A549 (cell line): Measurements from ENCODE around the gene KCNQ1. TPM values are rescaled to one million over a fixed set of nuclear protein-coding genes. Genes with fewer than 3 reads are reported as not detected.

Experiments
- ATAC-seq, 2 experiments: fragments of 200-7000 bp in 1 of 2; fragments of >200 bp in 1 of 2; cut with Nextera tagmentation in 1 of 2; cut with Tn5 transposase in 1 of 2; 3 replicates each; pipeline versions ENCODE4 v1.8.0 to v1.9.1; 2018 to 2020; ENCODE audit warnings: mild to moderate bottlenecking in 1 of 2, moderate library complexity in 1 of 2
- CTCF ChIA-PET: fragments of 300-600 bp; sonication (Branson Sonifier 250); formaldehyde crosslinking; extraction: SDS; loops from one replicate; lab custom pipeline; 2021; ENCODE audit warnings: antibody characterized with exemption, inconsistent platforms; lab: Yijun Ruan, JAX
- POLR2A ChIA-PET: fragments of 350-600 bp; formaldehyde crosslinking; extraction: SDS; loops from one replicate; lab custom pipeline; 2021; ENCODE audit warnings: antibody characterized with exemption, inconsistent platforms; lab: Yijun Ruan, JAX
- DNase-seq, 2 experiments: peaks; one replicate each; pipeline versions ENCODE4 v3.0.0 to v3.0.0-alpha.2; 2011 to 2016; ENCODE audit warnings: low read depth in 1 of 2, low spot score in 1 of 2
- FAIRE-seq: peaks from 2 replicates; lab custom pipeline; 2011; peaks lifted over from hg19 to GRCh38; lab: Jason Lieb, UNC
- H3K27ac ChIP-seq, 2 experiments: fragments of >200 bp; sonication (Bioruptor Twin); formaldehyde crosslinking; 3 replicates each; pipeline ENCODE4 v1.5.1; 2016 to 2017
- H3K4me1 ChIP-seq: fragments of >200 bp; sonication (Bioruptor Twin); formaldehyde crosslinking; 3 replicates; pipeline ENCODE4 v1.6.1; 2016
- H3K4me2 ChIP-seq: fragments of >200 bp; sonication (Bioruptor Twin); formaldehyde crosslinking; 3 replicates; pipeline ENCODE4 v1.6.1; 2016
- H3K4me3 ChIP-seq: fragments of >200 bp; sonication (Bioruptor Twin); formaldehyde crosslinking; 3 replicates; pipeline ENCODE4 v1.5.1; 2016
- H3K9me3 ChIP-seq: fragments of >200 bp; sonication (Bioruptor Twin); formaldehyde crosslinking; 3 replicates; pipeline ENCODE4 v1.6.1; 2016
- CBX8 ChIP-seq: fragments of 200-600 bp; sonication (generic); IDR thresholded peaks from 2 replicates; pipeline ENCODE4 v1.6.1; 2016
- CTCF ChIP-seq: fragments of >200 bp; sonication (Bioruptor Twin); formaldehyde crosslinking; IDR thresholded peaks from 3 replicates; pipeline ENCODE4 v1.5.1; 2016
- EHF ChIP-seq: fragments of 250-450 bp; sonication (Bioruptor Pico); IDR thresholded peaks from 2 replicates; pipeline ENCODE4 v1.5.0; 2020; ENCODE audit warnings: mild to moderate bottlenecking
- EHMT2 ChIP-seq: fragments of 200-600 bp; sonication (generic); IDR thresholded peaks from 2 replicates; pipeline ENCODE4 v1.6.1; 2016; ENCODE audit warnings: antibody characterized with exemption, low read depth, mild to moderate bottlenecking, moderate library complexity
- FOSB ChIP-seq: fragments of 250-450 bp; sonication (Bioruptor Pico); IDR thresholded peaks from 2 replicates; pipeline ENCODE4 v1.5.0; 2020; ENCODE audit warnings: mild to moderate bottlenecking, moderate library complexity
- FOXS1 ChIP-seq: fragments of 250-450 bp; sonication (Bioruptor Pico); IDR thresholded peaks from 2 replicates; pipeline ENCODE4 v1.5.0; 2020; ENCODE audit warnings: mild to moderate bottlenecking, moderate library complexity
- HEYL ChIP-seq: fragments of 250-450 bp; sonication (Bioruptor Pico); IDR thresholded peaks from 2 replicates; pipeline ENCODE4 v1.8.0; 2021; ENCODE audit warnings: mild to moderate bottlenecking, moderate library complexity
- HOXB5 ChIP-seq: fragments of 250-450 bp; sonication (Bioruptor Pico); IDR thresholded peaks from 2 replicates; pipeline ENCODE4 v1.5.0; 2020; ENCODE audit warnings: mild to moderate bottlenecking, moderate library complexity
- JUNB ChIP-seq: fragments of >200 bp; sonication (Bioruptor Twin); formaldehyde crosslinking; IDR thresholded peaks from 2 replicates; pipeline ENCODE4 v1.6.1; 2016
- KDM1A ChIP-seq: fragments of 200-600 bp; sonication (generic); IDR thresholded peaks from 2 replicates; pipeline ENCODE4 v1.6.1; 2016; ENCODE audit warnings: low read depth, mild to moderate bottlenecking
- KDM5A ChIP-seq: fragments of 200-600 bp; sonication (generic); IDR thresholded peaks from 2 replicates; pipeline ENCODE4 v1.6.1; 2016; ENCODE audit warnings: antibody characterized with exemption, mild to moderate bottlenecking
- MAZ ChIP-seq: fragments of 150-350 bp; IDR thresholded peaks from 2 replicates; pipeline ENCODE4 v1.6.1; 2014; ENCODE audit warnings: antibody characterized with exemption, low read depth, low read length, borderline replicate concordance
- MYC ChIP-seq: IDR thresholded peaks from 2 replicates; pipeline ENCODE4 v1.6.1; 2012; ENCODE audit warnings: mild to moderate bottlenecking, inconsistent platforms, low read length, improper control_type of control experiment, borderline replicate concordance
- NFE2L2 ChIP-seq: fragments of 150-350 bp; conservative IDR thresholded peaks from 2 replicates; pipeline ENCODE4 v1.6.1; 2014; ENCODE audit warnings: low read length
- POLR2A ChIP-seq: IDR thresholded peaks from 2 replicates; pipeline ENCODE4 v1.6.1; 2012; ENCODE audit warnings: mild to moderate bottlenecking, low read length
- POLR2AphosphoS2 ChIP-seq: conservative IDR thresholded peaks from 2 replicates; pipeline ENCODE4 v1.6.1; 2012; ENCODE audit warnings: low read length, improper control_type of control experiment, inconsistent platforms
- RCOR1 ChIP-seq: fragments of 150-350 bp; IDR thresholded peaks from 2 replicates; pipeline ENCODE4 v1.6.1; 2014; ENCODE audit warnings: antibody characterized with exemption, low read length, low read depth
- RFX5 ChIP-seq: fragments of 450-650 bp; IDR thresholded peaks from 2 replicates; pipeline ENCODE4 v1.7.1; 2014; ENCODE audit warnings: antibody characterized with exemption, mild to moderate bottlenecking, moderate library complexity
- RNF2 ChIP-seq: fragments of 200-600 bp; sonication (generic); IDR thresholded peaks from 2 replicates; pipeline ENCODE4 v1.6.1; 2016; ENCODE audit warnings: low read depth, mild to moderate bottlenecking, antibody characterized with exemption, moderate library complexity, borderline replicate concordance
- SMC3 ChIP-seq: fragments of >200 bp; sonication (Bioruptor Twin); formaldehyde crosslinking; IDR thresholded peaks from 3 replicates; pipeline ENCODE4 v1.6.1; 2018; ENCODE audit warnings: inconsistent platforms
- SREBF2 ChIP-seq: fragments of 450-650 bp; IDR thresholded peaks from 2 replicates; pipeline ENCODE4 v1.6.1; 2014; ENCODE audit warnings: mild to moderate bottlenecking, moderate library complexity
- TFCP2L1 ChIP-seq: fragments of 250-450 bp; sonication (Bioruptor Pico); IDR thresholded peaks from 2 replicates; pipeline ENCODE4 v1.5.0; 2021; ENCODE audit warnings: mild to moderate bottlenecking
- TP53 ChIP-seq: fragments of 250-450 bp; sonication (Bioruptor Pico); IDR thresholded peaks from 2 replicates; pipeline ENCODE4 v1.5.0; 2021; ENCODE audit warnings: mild to moderate bottlenecking, moderate library complexity
- USF2 ChIP-seq: fragments of 450-650 bp; IDR thresholded peaks from 2 replicates; pipeline ENCODE4 v1.6.1; 2014; ENCODE audit warnings: antibody characterized with exemption
- WGBS: methylation state at CpG from one replicate; pipeline ENCODE4 v1.1.6; 2017; ENCODE audit errors: missing lambda C conversion rate; 5-methylcytosine and 5-hydroxymethylcytosine counted together
- polyA plus RNA-seq, 4 experiments: library from polyadenylated mRNA; depleted of rRNA in 3 of 4; stranded (reverse); fragments of >200 nt; fragmentation: RNase III in 1 of 4; extraction: RNeasy Plus Mini Kit Qiagen cat#74134 plus additional on column Dnase treatment in 1 of 4; gene quantifications; 2 replicates in 3 of 4; 3 replicates in 1 of 4; pipeline ENCODE4 v1.2.3, GENCODE V29; 2011 to 2017
- TF ChIP-seq, protein P1 (sequence below): fragments of >200 bp; sonication (Bioruptor Twin); formaldehyde crosslinking; IDR thresholded peaks from 3 replicates; pipeline ENCODE4 v1.6.1; 2016
- TF ChIP-seq, protein P2 (sequence below): fragments of 200-600 bp; sonication (generic); IDR thresholded peaks from 2 replicates; pipeline ENCODE4 v1.6.1; 2016; ENCODE audit warnings: antibody characterized with exemption, mild to moderate bottlenecking, moderate library complexity
- TF ChIP-seq, protein P3 (sequence below): fragments of 250-450 bp; sonication (Bioruptor Pico); IDR thresholded peaks from 2 replicates; pipeline ENCODE4 v1.5.0; 2021; ENCODE audit warnings: mild to moderate bottlenecking, moderate library complexity, borderline replicate concordance

Gene KCNQ1
- polyA plus RNA-seq, 2 of the 4 experiments (the other 2 are of a cell fraction), result 0.14 to 0.17 TPM

GRCh38 chr11:2512431-2513407 is 67.9 kb downstream of the KCNQ1 start:
- FAIRE-seq (no peak), DNase-seq (no peak), ATAC-seq (no peak; a peak in 2 of 6 replicates)
- no peaks in the 10 kb centered on the region for H3K9me3 ChIP-seq
- no peaks in the 10 kb centered on the region for H3K4me1 ChIP-seq
- CTCF ChIA-PET, result interaction anchor here (0.7 to 11.1 kb wide), 5 partner anchors 14 to 380 kb away, joined by 3 to 83 read pairs (median 3); no protein-coding TSS in a partner anchor
- H3K4me3 ChIP-seq, result no peak overlapping the region
- no peak overlapping the region for H3K4me2 ChIP-seq
- no peak overlapping the region for H3K27ac ChIP-seq
- TF ChIP-seq EHMT2 (no peak), CTCF (no peak), EHF (CRISPR knock-in tag) (no peak), FOXS1 (CRISPR knock-in tag) (no peak), JUNB (no peak), MAZ (no peak), POLR2AphosphoS2 (no peak), KDM5A (no peak), HEYL (no peak), NFE2L2 (no peak), POLR2A (no peak), TFCP2L1 (CRISPR knock-in tag) (no peak), CBX8 (no peak), RNF2 (no peak)
- TF ChIP-seq, all 56 proteins: peak for 0
- 76% methylated on average over 15 of the region's 21 CpGs for WGBS
- POLR2A ChIA-PET, result no interaction called here

DNA sequence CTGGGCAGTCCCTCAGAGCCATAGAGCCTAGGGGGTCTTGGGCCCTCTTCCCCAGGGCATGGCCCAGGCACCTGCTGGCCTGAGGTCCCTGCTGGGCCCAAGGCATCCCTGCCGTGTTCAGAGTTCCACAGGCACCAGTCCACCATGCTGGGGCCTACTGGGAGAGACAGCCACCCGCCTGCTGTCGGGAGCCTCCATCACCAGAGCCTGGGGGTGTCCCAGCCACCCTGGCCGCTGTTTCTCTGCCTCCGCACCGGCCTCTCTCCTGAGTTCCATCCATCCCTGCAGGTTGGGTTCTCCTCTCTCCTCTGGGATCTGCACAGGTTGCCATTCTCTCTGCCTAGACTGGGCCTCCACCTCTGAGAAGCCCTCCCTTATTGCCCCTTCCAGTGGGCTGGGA is 68.6 kb downstream of the KCNQ1 start:
- Histone ChIP-seq H3K27ac (no peak overlapping the region), H3K4me2 (no peak overlapping the region), H3K4me3 (no peak overlapping the region), H3K9me3 (no peaks in the 10 kb centered on the region), H3K4me1 (no peaks in the 10 kb centered on the region)
- ATAC-seq, result no peak
- WGBS, result 63% methylated on average over 6 of the region's 6 CpGs
- no peak for TF ChIP-seq KDM5A
- TF ChIP-seq, protein P1, sequence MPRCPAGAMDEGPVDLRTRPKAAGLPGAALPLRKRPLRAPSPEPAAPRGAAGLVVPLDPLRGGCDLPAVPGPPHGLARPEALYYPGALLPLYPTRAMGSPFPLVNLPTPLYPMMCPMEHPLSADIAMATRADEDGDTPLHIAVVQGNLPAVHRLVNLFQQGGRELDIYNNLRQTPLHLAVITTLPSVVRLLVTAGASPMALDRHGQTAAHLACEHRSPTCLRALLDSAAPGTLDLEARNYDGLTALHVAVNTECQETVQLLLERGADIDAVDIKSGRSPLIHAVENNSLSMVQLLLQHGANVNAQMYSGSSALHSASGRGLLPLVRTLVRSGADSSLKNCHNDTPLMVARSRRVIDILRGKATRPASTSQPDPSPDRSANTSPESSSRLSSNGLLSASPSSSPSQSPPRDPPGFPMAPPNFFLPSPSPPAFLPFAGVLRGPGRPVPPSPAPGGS, result no peak
- TF ChIP-seq, protein P2, sequence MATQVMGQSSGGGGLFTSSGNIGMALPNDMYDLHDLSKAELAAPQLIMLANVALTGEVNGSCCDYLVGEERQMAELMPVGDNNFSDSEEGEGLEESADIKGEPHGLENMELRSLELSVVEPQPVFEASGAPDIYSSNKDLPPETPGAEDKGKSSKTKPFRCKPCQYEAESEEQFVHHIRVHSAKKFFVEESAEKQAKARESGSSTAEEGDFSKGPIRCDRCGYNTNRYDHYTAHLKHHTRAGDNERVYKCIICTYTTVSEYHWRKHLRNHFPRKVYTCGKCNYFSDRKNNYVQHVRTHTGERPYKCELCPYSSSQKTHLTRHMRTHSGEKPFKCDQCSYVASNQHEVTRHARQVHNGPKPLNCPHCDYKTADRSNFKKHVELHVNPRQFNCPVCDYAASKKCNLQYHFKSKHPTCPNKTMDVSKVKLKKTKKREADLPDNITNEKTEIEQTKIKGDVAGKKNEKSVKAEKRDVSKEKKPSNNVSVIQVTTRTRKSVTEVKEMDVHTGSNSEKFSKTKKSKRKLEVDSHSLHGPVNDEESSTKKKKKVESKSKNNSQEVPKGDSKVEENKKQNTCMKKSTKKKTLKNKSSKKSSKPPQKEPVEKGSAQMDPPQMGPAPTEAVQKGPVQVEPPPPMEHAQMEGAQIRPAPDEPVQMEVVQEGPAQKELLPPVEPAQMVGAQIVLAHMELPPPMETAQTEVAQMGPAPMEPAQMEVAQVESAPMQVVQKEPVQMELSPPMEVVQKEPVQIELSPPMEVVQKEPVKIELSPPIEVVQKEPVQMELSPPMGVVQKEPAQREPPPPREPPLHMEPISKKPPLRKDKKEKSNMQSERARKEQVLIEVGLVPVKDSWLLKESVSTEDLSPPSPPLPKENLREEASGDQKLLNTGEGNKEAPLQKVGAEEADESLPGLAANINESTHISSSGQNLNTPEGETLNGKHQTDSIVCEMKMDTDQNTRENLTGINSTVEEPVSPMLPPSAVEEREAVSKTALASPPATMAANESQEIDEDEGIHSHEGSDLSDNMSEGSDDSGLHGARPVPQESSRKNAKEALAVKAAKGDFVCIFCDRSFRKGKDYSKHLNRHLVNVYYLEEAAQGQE, result no peak
- no peak for TF ChIP-seq RNF2
- TF ChIP-seq RCOR1, result no peak
- TF ChIP-seq SREBF2, result no peak
- TF ChIP-seq HOXB5 (CRISPR knock-in tag), result no peak
- TF ChIP-seq USF2, result no peak
- no peak for TF ChIP-seq JUNB
- TF ChIP-seq FOSB (CRISPR knock-in tag), result no peak
- TF ChIP-seq, protein P3, sequence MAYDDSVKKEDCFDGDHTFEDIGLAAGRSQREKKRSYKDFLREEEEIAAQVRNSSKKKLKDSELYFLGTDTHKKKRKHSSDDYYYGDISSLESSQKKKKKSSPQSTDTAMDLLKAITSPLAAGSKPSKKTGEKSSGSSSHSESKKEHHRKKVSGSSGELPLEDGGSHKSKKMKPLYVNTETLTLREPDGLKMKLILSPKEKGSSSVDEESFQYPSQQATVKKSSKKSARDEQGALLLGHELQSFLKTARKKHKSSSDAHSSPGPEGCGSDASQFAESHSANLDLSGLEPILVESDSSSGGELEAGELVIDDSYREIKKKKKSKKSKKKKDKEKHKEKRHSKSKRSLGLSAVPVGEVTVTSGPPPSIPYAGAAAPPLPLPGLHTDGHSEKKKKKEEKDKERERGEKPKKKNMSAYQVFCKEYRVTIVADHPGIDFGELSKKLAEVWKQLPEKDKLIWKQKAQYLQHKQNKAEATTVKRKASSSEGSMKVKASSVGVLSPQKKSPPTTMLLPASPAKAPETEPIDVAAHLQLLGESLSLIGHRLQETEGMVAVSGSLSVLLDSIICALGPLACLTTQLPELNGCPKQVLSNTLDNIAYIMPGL, result no peak
- no peak for TF ChIP-seq TP53 (CRISPR knock-in tag)
- no peak for TF ChIP-seq SMC3
- TF ChIP-seq MAZ, result no peak
- TF ChIP-seq POLR2A, result no peak
- no peak for TF ChIP-seq MYC
- TF ChIP-seq HEYL, result no peak
- no peak for TF ChIP-seq RFX5
- TF ChIP-seq CBX8, result no peak
- no peak for TF ChIP-seq KDM1A
- FAIRE-seq, result no peak
- POLR2A ChIA-PET, result no interaction called here
- no peak for DNase-seq
- CTCF ChIA-PET, result interaction anchor here (1.4 to 11.1 kb wide), 4 partner anchors 16 to 379 kb away, joined by 3 to 83 read pairs (median 6); no protein-coding TSS in a partner anchor
